IMR-90 (cell line): ENCODE measurements around the gene MECR. TPM values are rescaled to one million over a fixed set of nuclear protein-coding genes. Genes with fewer than 3 reads are reported as not detected.
A peak's percentile ranks its signal among the peaks of the same experiment; 100 is the strongest.

Source experiments
- ATAC-seq: fragments of 200-7000 bp; cut with Tn5 transposase; 2 replicates; pipeline ENCODE4 v1.9.1; 2020; ENCODE audit warnings: low read depth, mild to moderate bottlenecking, moderate library complexity
- BruUV-seq: library from RNA; stranded (reverse); fragments of 400-500 nt; replicated peaks from 2 replicates; lab custom pipeline; 2021; lab: Mats Ljungman, UMichigan
- CTCF ChIA-PET: fragments of 300-600 bp; formaldehyde crosslinking; extraction: SDS; loops from one replicate; lab custom pipeline; 2021; ENCODE audit warnings: antibody characterized with exemption; lab: Yijun Ruan, JAX
- POLR2A ChIA-PET: fragments of 300-600 bp; sonication (Branson Sonifier 250); formaldehyde crosslinking; loops from one replicate; lab custom pipeline; 2022; ENCODE audit warnings: antibody characterized with exemption; ENCODE audit not compliant: unreplicated experiment; lab: Charles Lee
- DNase-seq: peaks from one replicate; pipeline ENCODE4 v3.0.0; 2013
- H2AFZ ChIP-seq: replicated peaks from 2 replicates; pipeline ENCODE3; 2013; ENCODE audit warnings: low read length, mild to moderate bottlenecking; ENCODE audit not compliant: poor library complexity
- H2AK5ac ChIP-seq: 2 replicates; pipeline ENCODE4 v1.6.1; 2013; ENCODE audit warnings: low read depth, low read length, inconsistent platforms
- H2AK9ac ChIP-seq: replicated peaks from 2 replicates; pipeline ENCODE3; 2013; ENCODE audit warnings: mild to moderate bottlenecking, low read depth, low read length, moderate library complexity; ENCODE audit not compliant: poor library complexity
- H2BK120ac ChIP-seq: 2 replicates; pipeline ENCODE4 v1.6.1; 2013; ENCODE audit warnings: low read depth, low read length, inconsistent platforms
- H2BK15ac ChIP-seq: 3 replicates; pipeline ENCODE4 v1.6.1; 2013; ENCODE audit warnings: low read depth, low read length, inconsistent platforms
- H2BK20ac ChIP-seq: 2 replicates; pipeline ENCODE4 v1.6.1; 2013; ENCODE audit warnings: low read depth, mild to moderate bottlenecking, inconsistent platforms, low read length, moderate library complexity
- H2BK5ac ChIP-seq: 2 replicates; pipeline ENCODE4 v1.6.1; 2013; ENCODE audit warnings: mild to moderate bottlenecking, low read depth, low read length, inconsistent platforms; ENCODE audit not compliant: poor library complexity, severe bottlenecking
- H3K14ac ChIP-seq: replicated peaks from 2 replicates; pipeline ENCODE4 v1.6.1; 2013; ENCODE audit warnings: low read depth, low read length, inconsistent platforms
- H3K18ac ChIP-seq: 2 replicates; pipeline ENCODE4 v1.6.1; 2013; ENCODE audit warnings: low read depth, low read length, control low read depth
- H3K23ac ChIP-seq: 2 replicates; pipeline ENCODE4 v1.6.1; 2013; ENCODE audit warnings: low read depth, low read length, inconsistent platforms
- H3K27ac ChIP-seq: 2 replicates; pipeline ENCODE4 v1.5.1; 2013; ENCODE audit warnings: mild to moderate bottlenecking, control low read depth, low read length; ENCODE audit not compliant: insufficient read depth
- H3K27me3 ChIP-seq: 2 replicates; pipeline ENCODE4 v1.6.1; 2013; ENCODE audit warnings: low read length; ENCODE audit not compliant: control insufficient read depth, insufficient read depth
- H3K36me3 ChIP-seq: 2 replicates; pipeline ENCODE4 v1.6.1; 2013; ENCODE audit warnings: low read length, mixed read lengths; ENCODE audit not compliant: control insufficient read depth, insufficient read depth
- H3K4ac ChIP-seq: 2 replicates; pipeline ENCODE4 v1.6.1; 2013; ENCODE audit warnings: low read depth, low read length, inconsistent platforms
- H3K4me1 ChIP-seq: 2 replicates; pipeline ENCODE4 v1.6.1; 2013; ENCODE audit warnings: low read length, mixed read lengths; ENCODE audit not compliant: control insufficient read depth, insufficient read depth
- H3K4me2 ChIP-seq: 2 replicates; pipeline ENCODE4 v1.6.1; 2013; ENCODE audit warnings: low read depth, mild to moderate bottlenecking, control low read depth, low read length, moderate library complexity
- H3K4me3 ChIP-seq: 2 replicates; pipeline ENCODE4 v1.5.1; 2013; ENCODE audit warnings: low read depth, mild to moderate bottlenecking, control low read depth, low read length, moderate library complexity; ENCODE audit not compliant: insufficient read depth
- H3K56ac ChIP-seq: 2 replicates; pipeline ENCODE4 v1.6.1; 2013; ENCODE audit warnings: low read length, inconsistent platforms; ENCODE audit not compliant: insufficient read depth; ENCODE audit errors: extremely low read depth
- H3K79me1 ChIP-seq, 2 experiments: 2 replicates each; pipeline ENCODE4 v1.6.1; 2013; ENCODE audit warnings: low read length in 2 of 2, inconsistent platforms in 1 of 2, low read depth in 1 of 2
- H3K9ac ChIP-seq: 2 replicates; pipeline ENCODE4 v1.6.1; 2013; ENCODE audit warnings: low read depth, low read length, control low read depth
- H3K9me1 ChIP-seq: 2 replicates; pipeline ENCODE4 v1.6.1; 2013; ENCODE audit warnings: low read length, inconsistent platforms; ENCODE audit not compliant: insufficient read depth
- H3K9me3 ChIP-seq: 2 replicates; pipeline ENCODE4 v1.6.1; 2013; ENCODE audit warnings: low read length; ENCODE audit not compliant: control insufficient read depth, insufficient read depth
- H4K20me1 ChIP-seq: 2 replicates; pipeline ENCODE4 v1.6.1; 2013; ENCODE audit warnings: low read length, inconsistent platforms; ENCODE audit not compliant: insufficient read depth
- H4K5ac ChIP-seq: 2 replicates; pipeline ENCODE4 v1.6.1; 2013; ENCODE audit warnings: mild to moderate bottlenecking, low read depth, low read length, control low read depth
- H4K8ac ChIP-seq, 2 experiments: 2 replicates each; pipeline ENCODE4 v1.6.1; 2013; ENCODE audit warnings: low read depth in 2 of 2, low read length in 2 of 2, control low read depth in 1 of 2, inconsistent platforms in 1 of 2
- H4K91ac ChIP-seq: 2 replicates; pipeline ENCODE4 v1.6.1; 2013; ENCODE audit warnings: low read depth, low read length, inconsistent platforms; ENCODE audit not compliant: insufficient read depth
- BHLHE40 ChIP-seq: fragments of 150-350 bp; IDR thresholded peaks from 2 replicates; pipeline ENCODE4 v1.6.1; 2016; ENCODE audit warnings: mild to moderate bottlenecking, low read depth, low read length
- CEBPB ChIP-seq: IDR thresholded peaks from 2 replicates; pipeline ENCODE4 v1.6.1; 2012; ENCODE audit warnings: low read depth, low read length, improper control_type of control experiment
- ELK1 ChIP-seq: fragments of 150-350 bp; IDR thresholded peaks from 2 replicates; pipeline ENCODE4 v1.6.1; 2016; ENCODE audit warnings: low read depth, mild to moderate bottlenecking, low read length, moderate library complexity, borderline replicate concordance
- FOS ChIP-seq: fragments of 150-350 bp; IDR thresholded peaks from 2 replicates; pipeline ENCODE4 v1.6.1; 2016; ENCODE audit warnings: low read depth, low read length
- MAZ ChIP-seq: IDR thresholded peaks from 2 replicates; pipeline ENCODE4 v1.6.1; 2012; ENCODE audit warnings: low read depth, mild to moderate bottlenecking, low read length, improper control_type of control experiment, moderate library complexity, borderline replicate concordance
- MXI1 ChIP-seq: IDR thresholded peaks from 2 replicates; pipeline ENCODE4 v1.6.1; 2012; ENCODE audit warnings: low read depth, mild to moderate bottlenecking, low read length, moderate library complexity, borderline replicate concordance
- NFE2L2 ChIP-seq: fragments of 150-350 bp; IDR thresholded peaks from 2 replicates; pipeline ENCODE4 v1.6.1; 2016; ENCODE audit warnings: low read depth, mild to moderate bottlenecking, low read length
- POLR2A ChIP-seq: IDR thresholded peaks from 2 replicates; pipeline ENCODE4 v1.6.1; 2012; ENCODE audit warnings: mild to moderate bottlenecking, low read depth, low read length
- RAD21 ChIP-seq: IDR thresholded peaks from 2 replicates; pipeline ENCODE4 v1.6.1; 2012; ENCODE audit warnings: low read length, improper control_type of control experiment
- SMC3 ChIP-seq: fragments of 150-350 bp; IDR thresholded peaks from 2 replicates; pipeline ENCODE4 v1.6.1; 2016; ENCODE audit warnings: low read depth, mild to moderate bottlenecking, antibody characterized with exemption, low read length, moderate library complexity
- USF2 ChIP-seq: fragments of 150-350 bp; IDR thresholded peaks from 2 replicates; pipeline ENCODE4 v1.6.1; 2017; ENCODE audit warnings: mild to moderate bottlenecking, antibody characterized with exemption, low read length, low read depth
- WGBS, 2 experiments: methylation state at CpG; one replicate each; pipeline versions ENCODE4 v1.1.5 to v1.1.7; 2013; ENCODE audit warnings: missing lambda C conversion rate in 2 of 2; ENCODE audit not compliant: insufficient read length in 1 of 2; ENCODE audit errors: extremely low coverage in 2 of 2; 5-methylcytosine and 5-hydroxymethylcytosine counted together
- dilution Hi-C: fragments of 300-500 bp; cut with HindIII; formaldehyde crosslinking; loops from one replicate; pipeline ENCODE4 v1.14.3; 2018; ENCODE audit warnings: low sequenced_read_pairs; ENCODE audit not compliant: unreplicated experiment
- in situ Hi-C: fragments of 300-500 bp; cut with MboI; formaldehyde crosslinking; loops from 3 replicates; pipeline ENCODE4 v1.14.3; 2019; ENCODE audit warnings: low sequenced_read_pairs, inconsistent platforms, mixed read lengths
- intact Hi-C: fragments of 100-400 bp; cut with micrococcal nuclease; formaldehyde crosslinking; loops from 2 replicates; pipeline ENCODE4 v1.10.0; 2022
- polyA plus RNA-seq, 3 experiments: library from polyadenylated mRNA; depleted of rRNA; stranded (reverse); fragments of >200 nt; gene quantifications; 2 replicates each; pipeline ENCODE4 v1.2.3, GENCODE V29; 2012; ENCODE audit warnings: low replicate concordance in 1 of 3
- total RNA-seq: library from RNA; depleted of rRNA; stranded (reverse); fragments of >200 nt; gene quantifications from 2 replicates; pipeline ENCODE4 v1.2.3, GENCODE V29; 2012

Gene MECR
- total and polyA plus RNA-seq, 2 of the 4 experiments (the other 2 are of a cell fraction): 20.3 to 24.8 TPM

GRCh38 chr1:29279406-29279805, 48.7 kb upstream of the MECR start:
- H3K9me1 ChIP-seq: peaks cover 8% of the 10 kb centered on the region
- in situ Hi-C loops (no loop called here), intact Hi-C loops (no loop called here), dilution Hi-C loops (no loop called here)
- no peak overlapping the region for H4K91ac ChIP-seq
- no peak overlapping the region for H2BK15ac ChIP-seq
- ChIA-PET POLR2A (no interaction called here), CTCF (no interaction called here)
- H3K4ac ChIP-seq: no peak overlapping the region
- ATAC-seq (no peak), DNase-seq (no peak)
- BruUV-seq: no TSS peak
- no peak overlapping the region for H3K4me3 ChIP-seq
- no peak overlapping the region for H4K5ac ChIP-seq
- H2BK20ac ChIP-seq: no peak overlapping the region
- no peaks in the 10 kb centered on the region; the same call in 1 of the 2 replicates for H3K36me3 ChIP-seq
- no peak overlapping the region for H3K14ac ChIP-seq
- no peak overlapping the region for H2AK5ac ChIP-seq
- H3K9ac ChIP-seq: no peak overlapping the region
- H3K4me2 ChIP-seq: no peak overlapping the region
- no peak overlapping the region for H4K8ac ChIP-seq
- 92% methylated on average over 6 of the region's 13 CpGs; no CpG with 5 or more reads in 1 of the 2 experiments for WGBS, 2 experiments
- H4K20me1 ChIP-seq: no peaks in the 10 kb centered on the region
- H2AFZ ChIP-seq: peak overlapping the region; percentile 14
- H2AK9ac ChIP-seq: no peak overlapping the region
- H3K79me1 ChIP-seq: no peaks in the 10 kb centered on the region; a peak in 1 of 4 replicates
- H3K18ac ChIP-seq: no peak overlapping the region
- no peaks in the 10 kb centered on the region for H3K9me3 ChIP-seq
- TF ChIP-seq MXI1 (no peak), POLR2A (no peak), ELK1 (no peak), RAD21 (no peak), SMC3 (no peak), USF2 (no peak), BHLHE40 (no peak), MAZ (no peak), CEBPB (no peak), FOS (no peak), NFE2L2 (no peak)
- H2BK120ac ChIP-seq: no peak overlapping the region
- H3K23ac ChIP-seq: no peak overlapping the region
- H3K4me1 ChIP-seq: 0 out of 2 replicates have a peak, but pooled peaks cover 3% of the 10 kb centered on the region
- no peak overlapping the region for H3K56ac ChIP-seq
- H2BK5ac ChIP-seq: no peak overlapping the region
- no peaks in the 10 kb centered on the region for H3K27me3 ChIP-seq
- H3K27ac ChIP-seq: no peak overlapping the region
